GM12878 (cell line): ENCODE data around the gene NUDT9. TPM values are rescaled to one million over a fixed set of nuclear protein-coding genes. Genes with fewer than 3 reads are reported as not detected.

Experiments
- ATAC-seq: fragments of 200-7000 bp; cut with Tn5 transposase; 3 replicates; pipeline ENCODE4 v1.9.1; 2020; ENCODE audit warnings: mild to moderate bottlenecking, moderate library complexity
- BruUV-seq: library from RNA; stranded (reverse); fragments of 400-500 nt; replicated peaks from 2 replicates; lab custom pipeline; 2021; lab: Mats Ljungman, UMichigan
- CTCF ChIA-PET: fragments of 300-600 bp; sonication (Branson Sonifier 250); formaldehyde crosslinking; extraction: SDS; loops from one replicate; lab custom pipeline; 2021; ENCODE audit warnings: inconsistent platforms; lab: Yijun Ruan, JAX
- POLR2A ChIA-PET: fragments of 350-600 bp; formaldehyde crosslinking; extraction: SDS; loops from one replicate; lab custom pipeline; 2021; ENCODE audit warnings: inconsistent platforms; lab: Charles Lee
- RAD21 ChIA-PET: fragments of 300-600 bp; sonication (Branson Sonifier 250); formaldehyde crosslinking; loops from one replicate; lab custom pipeline; 2023; ENCODE audit warnings: antibody characterized with exemption; ENCODE audit not compliant: unreplicated experiment; lab: Charles Lee
- SMC1A ChIA-PET: fragments of 300-600 bp; sonication (Branson Sonifier 250); formaldehyde crosslinking; loops from one replicate; lab custom pipeline; 2023; ENCODE audit not compliant: unreplicated experiment, uncharacterized antibody; lab: Charles Lee
- DNase-seq: peaks from one replicate; pipeline ENCODE4 v3.0.0-alpha.2; 2011; ENCODE audit warnings: low read depth, low spot score
- FAIRE-seq: peaks from 3 replicates; lab custom pipeline; 2011; peaks lifted over from hg19 to GRCh38; lab: Jason Lieb, UNC
- H2AFZ ChIP-seq: 2 replicates; pipeline ENCODE4 v1.6.0; 2011; ENCODE audit warnings: low read depth, low read length, control low read depth; ENCODE audit not compliant: control insufficient read depth
- H3K27ac ChIP-seq: 2 replicates; pipeline ENCODE4 v1.5.1; 2011; ENCODE audit warnings: control low read depth; ENCODE audit not compliant: control insufficient read depth, insufficient read depth
- H3K27me3 ChIP-seq, 2 experiments: replicated peaks in 1 of 2; 2 replicates each; pipeline versions ENCODE4 v1.6.0 to v1.6.1; 2011; ENCODE audit warnings: low read length in 1 of 2; ENCODE audit not compliant: control insufficient read depth in 2 of 2, insufficient read depth in 2 of 2
- H3K36me3 ChIP-seq, 2 experiments: 2 replicates each; pipeline ENCODE4 v1.5.1; 2011; ENCODE audit warnings: low read length in 1 of 2; ENCODE audit not compliant: control insufficient read depth in 2 of 2, insufficient read depth in 2 of 2
- H3K4me1 ChIP-seq: 2 replicates; pipeline ENCODE4 v1.6.1; 2011; ENCODE audit warnings: mild to moderate bottlenecking, low read length, moderate library complexity, mixed read lengths; ENCODE audit not compliant: control insufficient read depth, insufficient read depth
- H3K4me2 ChIP-seq: 2 replicates; pipeline ENCODE4 v1.6.0; 2011; ENCODE audit warnings: control low read depth; ENCODE audit not compliant: control insufficient read depth, insufficient read depth
- H3K4me3 ChIP-seq: fragments of 200-600 bp; sonication (generic); 2 replicates; pipeline ENCODE4 v1.5.1; 2016
- H3K79me2 ChIP-seq: 2 replicates; pipeline ENCODE4 v1.6.0; 2011; ENCODE audit warnings: low read length; ENCODE audit not compliant: control insufficient read depth, insufficient read depth
- H3K9ac ChIP-seq: 2 replicates; pipeline ENCODE4 v1.8.0; 2011; ENCODE audit warnings: low read length, control low read depth, mixed read lengths; ENCODE audit not compliant: control insufficient read depth, insufficient read depth
- H3K9me3 ChIP-seq: replicated peaks from 3 replicates; pipeline ENCODE4 v1.5.1; 2011; ENCODE audit warnings: mild to moderate bottlenecking, low read length; ENCODE audit not compliant: control insufficient read depth, insufficient read depth
- H4K20me1 ChIP-seq: 2 replicates; pipeline ENCODE4 v1.6.0; 2011; ENCODE audit not compliant: control insufficient read depth, insufficient read depth
- CHD2 ChIP-seq: IDR thresholded peaks from 2 replicates; pipeline ENCODE4 v1.6.1; 2011; ENCODE audit warnings: low read depth, low read length, improper control_type of control experiment, borderline replicate concordance
- CTCF ChIP-seq, 3 experiments: IDR thresholded peaks in 2 of 3; conservative IDR thresholded peaks in 1 of 3; 2 replicates each; pipeline ENCODE4 v1.5.1; 2011; ENCODE audit warnings: low read depth in 3 of 3, low read length in 3 of 3, mild to moderate bottlenecking in 3 of 3, control low read depth in 2 of 3, moderate library complexity in 2 of 3, inconsistent platforms in 1 of 3, mixed read lengths in 1 of 3; ENCODE audit not compliant: control insufficient read depth in 2 of 3, insufficient read depth in 1 of 3; ENCODE audit errors: extremely low read depth in 1 of 3
- FOS ChIP-seq: IDR thresholded peaks from 3 replicates; pipeline ENCODE4 v1.6.1; 2011; ENCODE audit warnings: borderline replicate concordance; ENCODE audit not compliant: insufficient read length; ENCODE audit errors: extremely low read depth
- FOXK2 ChIP-seq: fragments of 450-650 bp; IDR thresholded peaks from 2 replicates; pipeline ENCODE4 v1.6.1; 2017; ENCODE audit warnings: mild to moderate bottlenecking, moderate library complexity
- IRF5 ChIP-seq: fragments of 450-650 bp; IDR thresholded peaks from 2 replicates; pipeline ENCODE4 v1.6.1; 2017; ENCODE audit warnings: borderline replicate concordance
- JUND ChIP-seq: IDR thresholded peaks from 2 replicates; pipeline ENCODE4 v1.6.1; 2012; ENCODE audit warnings: low read depth, mild to moderate bottlenecking, low read length, improper control_type of control experiment, moderate library complexity
- SRF ChIP-seq, 2 experiments: IDR thresholded peaks; 2 replicates each; pipeline ENCODE4 v1.6.1; 2011; ENCODE audit warnings: low read depth in 2 of 2, low read length in 2 of 2, mild to moderate bottlenecking in 1 of 2, moderate library complexity in 1 of 2
- WGBS: methylation state at CpG from one replicate; pipeline ENCODE4 v1.1.6; 2016; ENCODE audit warnings: low lambda C conversion rate; ENCODE audit not compliant: insufficient replicate concordance, insufficient coverage; ENCODE audit errors: missing lambda C conversion rate; 5-methylcytosine and 5-hydroxymethylcytosine counted together
- in situ Hi-C: fragments of 300-500 bp; cut with MboI; formaldehyde crosslinking; loops from 9 replicates; pipeline ENCODE4 v1.14.3; 2018; ENCODE audit warnings: mixed read lengths
- intact Hi-C: fragments of 100-400 bp; cut with micrococcal nuclease; formaldehyde crosslinking; loops from one replicate; pipeline ENCODE4 v1.14.2; 2022; ENCODE audit not compliant: unreplicated experiment
- polyA plus RNA-seq, 11 experiments: library from polyadenylated mRNA; depleted of rRNA in 4 of 11; unstranded in 6 of 11; stranded (reverse) in 5 of 11; fragments of >200 nt; fragmentation: Nextera tagmentation in 4 of 11; fragmentation: Illumina TruSeq in 1 of 11; extraction: Ambion mirVana in 4 of 11; extraction: Trizol in 1 of 11; gene quantifications; 1 replicate in 1 of 11; 2 replicates in 10 of 11; pipeline versions ENCODE4 v1.2.1 to v1.2.3, GENCODE V29; 2011 to 2016; ENCODE audit warnings: inconsistent platforms in 2 of 11, missing spikeins in 2 of 11, low read depth in 1 of 11
- total RNA-seq, 4 experiments: library from RNA; depleted of rRNA in 3 of 4; stranded (reverse); fragments of >200 nt in 3 of 4; fragmentation: Illumina TruSeq in 1 of 4; extraction: Trizol in 1 of 4; gene quantifications; 2 replicates each; pipeline versions ENCODE4 v1.2.1 to v1.2.3, GENCODE V29; 2013 to 2021
- TF ChIP-seq, protein P1 (sequence below): IDR thresholded peaks from 2 replicates; pipeline ENCODE4 v1.6.1; 2012; ENCODE audit warnings: low read depth, low read length, improper control_type of control experiment
- TF ChIP-seq, protein P2 (sequence below): IDR thresholded peaks from 2 replicates; pipeline ENCODE4 v1.6.1; 2011; ENCODE audit warnings: mild to moderate bottlenecking, low read depth, low read length, moderate library complexity; ENCODE audit not compliant: insufficient replicate concordance

The NUDT9 gene
- total and polyA plus RNA-seq, 10 of the 15 experiments (the other 5 are each of a cell fraction or from before 2014, with no cell fraction given) = 8.4 to 28.3 (median 14.6) TPM

- RAD21 ChIA-PET = no interaction called here
- no TSS peak for BruUV-seq
- Histone ChIP-seq H3K4me1 (no peaks in the 10 kb centered on the region), H3K79me2 (no peaks in the 10 kb centered on the region), H3K27ac (no peak overlapping the region), H3K36me3 (peaks cover 0 to 7% of the 10 kb centered on the region in 2 experiments; a peak in 1 of 4 replicates), H2AFZ (no peak overlapping the region), H3K9me3 (no peaks in the 10 kb centered on the region), H4K20me1 (no peaks in the 10 kb centered on the region), H3K4me3 (no peak overlapping the region), H3K9ac (no peak overlapping the region), H3K27me3 (no peaks in the 10 kb centered on the region), H3K4me2 (no peak overlapping the region)
- SMC1A ChIA-PET = interaction anchor here (1.0 kb wide), 1 partner anchor 16 kb away, joined by 3 read pairs; no protein-coding TSS in a partner anchor
- FAIRE-seq (no peak), DNase-seq (no peak), ATAC-seq (no peak)
- POLR2A ChIA-PET = no interaction called here
- in situ Hi-C loops (no loop called here), intact Hi-C loops (no loop called here)
- CTCF ChIA-PET = interaction anchor here (1.3 kb wide), 1 partner anchor 76 kb away, joined by 3 read pairs; no protein-coding TSS in a partner anchor
- no peak for TF ChIP-seq FOXK2
- peak in 2 of 3 experiments; percentile 7 to 13; a peak in 1 of 6 replicates for TF ChIP-seq CTCF (IDR thresholded peaks at IDR 0.05 in 2 of 3, conservative IDR thresholded peaks at IDR 0.05 in 1 of 3; ENCODE audit: control insufficient read depth in 2 of 3, extremely low read depth in 1 of 3, insufficient read depth in 1 of 3, low read depth in 3 of 3, low read length in 3 of 3)
Observed at GRCh38 chr4:87451537-87451936, 29.2 kb downstream of the NUDT9 start.

DNA sequence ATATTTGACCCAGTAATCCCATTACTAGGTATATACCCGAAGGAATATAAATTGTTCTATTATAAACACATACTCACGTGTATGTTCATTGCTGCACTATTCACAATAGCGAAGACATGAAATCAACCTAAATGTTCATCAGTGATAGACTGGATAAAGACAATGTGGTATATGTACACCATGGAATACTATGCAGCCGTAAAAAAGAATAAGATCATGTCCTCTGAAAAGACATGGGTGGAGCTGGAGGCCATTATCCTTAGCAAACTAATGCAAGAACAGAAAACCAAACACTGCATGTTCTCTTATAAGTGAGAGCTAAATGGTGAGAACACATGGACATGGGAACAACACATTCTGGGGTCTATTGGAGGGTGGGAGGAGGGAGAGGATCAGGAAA lies 36.5 kb downstream of the NUDT9 start:
- Histone ChIP-seq H4K20me1 (no peaks in the 10 kb centered on the region), H3K4me1 (no peaks in the 10 kb centered on the region), H2AFZ (no peak overlapping the region), H3K4me3 (no peak overlapping the region), H3K4me2 (no peak overlapping the region), H3K79me2 (no peaks in the 10 kb centered on the region), H3K36me3 (peaks cover 0 to 4% of the 10 kb centered on the region in 2 experiments; a peak in 1 of 4 replicates), H3K9me3 (no peaks in the 10 kb centered on the region), H3K9ac (no peak overlapping the region), H3K27me3 (no peaks in the 10 kb centered on the region), H3K27ac (no peak overlapping the region)
- POLR2A ChIA-PET = interaction anchor here (0.6 kb wide), 1 partner anchor 33 kb away, joined by 6 read pairs; no protein-coding TSS in a partner anchor
- ATAC-seq (no peak), FAIRE-seq (no peak), DNase-seq (no peak)
- CTCF ChIA-PET = interaction anchor here (1.3 to 2.2 kb wide), 3 partner anchors 9 to 82 kb away, joined by 3 to 17 read pairs (median 4); partner anchors contain the start of gene HSD17B11
- RAD21 ChIA-PET = no interaction called here
- intact Hi-C loops (no loop called here), in situ Hi-C loops (no loop called here)
- SMC1A ChIA-PET = interaction anchor here (1.4 kb wide), 1 partner anchor 8 kb away, joined by 6 read pairs; no protein-coding TSS in a partner anchor
- WGBS = 97% methylated on average over 4 of the region's 4 CpGs
- no TSS peak for BruUV-seq
- TF ChIP-seq, protein P1, sequence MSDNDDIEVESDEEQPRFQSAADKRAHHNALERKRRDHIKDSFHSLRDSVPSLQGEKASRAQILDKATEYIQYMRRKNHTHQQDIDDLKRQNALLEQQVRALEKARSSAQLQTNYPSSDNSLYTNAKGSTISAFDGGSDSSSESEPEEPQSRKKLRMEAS = no peak
- TF ChIP-seq SRF (IDR thresholded peaks at IDR 0.05; ENCODE audit: low read depth in 2 of 2, low read length in 2 of 2) (no peak), JUND (no peak), CHD2 (no peak), IRF5 (no peak), FOS (no peak)
- TF ChIP-seq, protein P2, sequence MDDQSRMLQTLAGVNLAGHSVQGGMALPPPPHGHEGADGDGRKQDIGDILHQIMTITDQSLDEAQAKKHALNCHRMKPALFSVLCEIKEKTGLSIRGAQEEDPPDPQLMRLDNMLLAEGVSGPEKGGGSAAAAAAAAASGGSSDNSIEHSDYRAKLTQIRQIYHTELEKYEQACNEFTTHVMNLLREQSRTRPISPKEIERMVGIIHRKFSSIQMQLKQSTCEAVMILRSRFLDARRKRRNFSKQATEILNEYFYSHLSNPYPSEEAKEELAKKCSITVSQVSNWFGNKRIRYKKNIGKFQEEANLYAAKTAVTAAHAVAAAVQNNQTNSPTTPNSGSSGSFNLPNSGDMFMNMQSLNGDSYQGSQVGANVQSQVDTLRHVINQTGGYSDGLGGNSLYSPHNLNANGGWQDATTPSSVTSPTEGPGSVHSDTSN = no peak
